ENCODE results near the gene POMP. TPM values are rescaled to one million over a fixed set of nuclear protein-coding genes. Genes with fewer than 3 reads are reported as not detected.

Gene POMP
- total RNA-seq: 63.7 and 95.7 TPM in 2 replicates

- peak; percentile 91 to 99 for DNase-seq (ENCODE audit: low read depth in 2 of 2)
Measured at GRCh38 chr13:28658796-28659620, at the start of gene POMP. Gene POMP, plus strand, starts transcription at chr13:28659130. Its CDS starts 55 bp downstream, at chr13:28659185.

- DNase-seq (ENCODE audit: low read depth in 2 of 2): no peak
Measured at GRCh38 chr13:28609381-28609780, 49.5 kb upstream of the POMP start.

GRCh38 chr13:28609926-28610325, 49.0 kb upstream of the POMP start:
- DNase-seq (ENCODE audit: low read depth in 2 of 2): no peak

- peak in 1 of 2 donors; percentile 42 for DNase-seq (ENCODE audit: low read depth in 2 of 2)
Measured at GRCh38 chr13:28610996-28611395, 47.9 kb upstream of the POMP start.

GRCh38 chr13:28611654-28612131, 47.2 kb upstream of the POMP start:
- DNase-seq (ENCODE audit: low read depth in 2 of 2): peak in 1 of 2 donors; percentile 52

GRCh38 chr13:28613562-28613961, 45.4 kb upstream of the POMP start:
- DNase-seq (ENCODE audit: low read depth in 2 of 2): no peak

GRCh38 chr13:28615916-28616446, 42.9 kb upstream of the POMP start:
- no peak for DNase-seq (ENCODE audit: low read depth in 2 of 2)

- no peak for DNase-seq (ENCODE audit: low read depth in 2 of 2)
Measured at GRCh38 chr13:28618230-28618994, 40.5 kb upstream of the POMP start.

- no peak for DNase-seq (ENCODE audit: low read depth in 2 of 2)
Measured at GRCh38 chr13:28620011-28620830, 38.7 kb upstream of the POMP start.

- no peak for DNase-seq (ENCODE audit: low read depth in 2 of 2)
Measured at GRCh38 chr13:28621449-28621848, 37.5 kb upstream of the POMP start.

GRCh38 chr13:28622286-28622685, 36.6 kb upstream of the POMP start:
- no peak for DNase-seq (ENCODE audit: low read depth in 2 of 2)

- DNase-seq (ENCODE audit: low read depth in 2 of 2): peak in 1 of 2 donors; percentile 12
Measured at GRCh38 chr13:28623782-28624706, 34.9 kb upstream of the POMP start.

- DNase-seq (ENCODE audit: low read depth in 2 of 2): no peak
Measured at GRCh38 chr13:28624707-28625432, 34.1 kb upstream of the POMP start.

GRCh38 chr13:28626266-28626665, 32.7 kb upstream of the POMP start:
- DNase-seq (ENCODE audit: low read depth in 2 of 2): no peak

- DNase-seq (ENCODE audit: low read depth in 2 of 2): no peak
Measured at GRCh38 chr13:28628241-28628640, 30.7 kb upstream of the POMP start.

GRCh38 chr13:28630869-28631268, 28.1 kb upstream of the POMP start:
- no peak for DNase-seq (ENCODE audit: low read depth in 2 of 2)

GRCh38 chr13:28631801-28632200, 27.1 kb upstream of the POMP start:
- no peak for DNase-seq (ENCODE audit: low read depth in 2 of 2)

GRCh38 chr13:28636069-28636468, 22.9 kb upstream of the POMP start:
- DNase-seq (ENCODE audit: low read depth in 2 of 2): no peak

- DNase-seq (ENCODE audit: low read depth in 2 of 2): peak; percentile 86 to 91
Measured at GRCh38 chr13:28636677-28637317, 22.1 kb upstream of the POMP start.
